GM23338 (cell line): ENCODE results near the gene ZBTB44. TPM values are rescaled to one million over a fixed set of nuclear protein-coding genes. Genes with fewer than 3 reads are reported as not detected.

ENCODE experiments used
- ATAC-seq: fragments of 200-7000 bp; cut with Tn5 transposase; 3 replicates; pipeline ENCODE4 v1.9.1; 2020
- DNase-seq: peaks from one replicate; pipeline ENCODE4 v3.0.0-alpha.2; 2015; ENCODE audit warnings: low spot score
- H2AFZ ChIP-seq: fragments of 200-600 bp; sonication (generic); 2 replicates; pipeline ENCODE4 v1.8.0; 2016; ENCODE audit warnings: antibody characterized with exemption, mild to moderate bottlenecking, moderate library complexity
- H3F3A ChIP-seq: fragments of 200-600 bp; sonication (generic); replicated peaks from 2 replicates; pipeline ENCODE4 v1.8.0; 2017; ENCODE audit warnings: antibody characterized with exemption, mixed run types, low read depth
- H3K27ac ChIP-seq: fragments of 200-600 bp; sonication (generic); 2 replicates; pipeline ENCODE4 v1.6.1; 2016; ENCODE audit warnings: low read depth
- H3K27me3 ChIP-seq: fragments of 200-600 bp; sonication (generic); 2 replicates; pipeline ENCODE4 v1.8.0; 2016; ENCODE audit warnings: mild to moderate bottlenecking, mixed run types, moderate library complexity; ENCODE audit not compliant: insufficient read depth
- H3K36me3 ChIP-seq: fragments of 200-600 bp; sonication (generic); 2 replicates; pipeline ENCODE4 v1.8.0; 2016; ENCODE audit warnings: mild to moderate bottlenecking; ENCODE audit not compliant: insufficient read depth
- H3K4me1 ChIP-seq: fragments of 200-600 bp; sonication (generic); 2 replicates; pipeline ENCODE4 v1.8.0; 2016; ENCODE audit warnings: mild to moderate bottlenecking, moderate library complexity; ENCODE audit not compliant: insufficient read depth
- H3K4me2 ChIP-seq: fragments of 200-600 bp; sonication (generic); 2 replicates; pipeline ENCODE4 v1.7.1; 2017; ENCODE audit warnings: mixed run types
- H3K4me3 ChIP-seq: fragments of 200-600 bp; sonication (generic); 2 replicates; pipeline ENCODE4 v1.6.1; 2016; ENCODE audit warnings: mixed run types
- H3K79me2 ChIP-seq: fragments of 200-600 bp; sonication (generic); replicated peaks from 2 replicates; pipeline ENCODE4 v1.8.0; 2017; ENCODE audit warnings: mild to moderate bottlenecking; ENCODE audit not compliant: insufficient read depth
- H3K9me2 ChIP-seq: fragments of 200-600 bp; sonication (generic); 2 replicates; pipeline ENCODE4 v1.8.0; 2017; ENCODE audit not compliant: insufficient read depth
- H4K20me1 ChIP-seq: fragments of 200-600 bp; sonication (generic); replicated peaks from 2 replicates; pipeline ENCODE4 v1.8.0; 2017; ENCODE audit warnings: mild to moderate bottlenecking; ENCODE audit not compliant: insufficient read depth
- H3K27ac Mint-ChIP-seq: 2 replicates; pipeline ENCODE4 v1.8.0; 2020; ENCODE audit warnings: inconsistent platforms, mild to moderate bottlenecking, moderate library complexity, mixed read lengths
- H3K27me3 Mint-ChIP-seq: 3 replicates; pipeline ENCODE4 v1.8.0; 2022; ENCODE audit warnings: low read depth, mild to moderate bottlenecking, moderate library complexity, mixed read lengths, inconsistent platforms; ENCODE audit not compliant: insufficient read depth, poor library complexity
- H3K36me3 Mint-ChIP-seq: 3 replicates; pipeline ENCODE4 v1.8.0; 2021; ENCODE audit warnings: low read depth, mild to moderate bottlenecking, inconsistent platforms, moderate library complexity, mixed read lengths
- H3K4me1 Mint-ChIP-seq: 3 replicates; pipeline ENCODE4 v1.8.0; 2020; ENCODE audit warnings: mild to moderate bottlenecking, inconsistent platforms, mixed read lengths
- H3K4me3 Mint-ChIP-seq: 3 replicates; pipeline ENCODE4 v1.8.0; 2021; ENCODE audit warnings: moderate library complexity, mild to moderate bottlenecking, inconsistent platforms, mixed read lengths
- H3K9me3 Mint-ChIP-seq: 3 replicates; pipeline ENCODE4 v1.8.0; 2020; ENCODE audit warnings: moderate library complexity, mild to moderate bottlenecking, inconsistent platforms, mixed read lengths
- CTCF ChIP-seq, 2 experiments: fragments of 200-600 bp in 1 of 2; sonication (generic) in 1 of 2; conservative IDR thresholded peaks; 2 replicates each; pipeline versions ENCODE4 v1.5.1 to v1.6.1; 2016 to 2017; ENCODE audit warnings: antibody characterized with exemption in 2 of 2, low read depth in 2 of 2, mild to moderate bottlenecking in 2 of 2, moderate library complexity in 1 of 2
- EZH2 ChIP-seq: fragments of 200-600 bp; sonication (generic); IDR thresholded peaks from one replicate; pipeline ENCODE4 v1.8.0; 2017; ENCODE audit warnings: antibody characterized with exemption, mild to moderate bottlenecking, low read depth; ENCODE audit not compliant: unreplicated experiment
- EZH2phosphoT487 ChIP-seq: fragments of 200-600 bp; sonication (generic); IDR thresholded peaks from one replicate; pipeline ENCODE4 v1.8.1; 2018; ENCODE audit warnings: antibody characterized with exemption; ENCODE audit not compliant: unreplicated experiment
- JUNB ChIP-seq: IDR thresholded peaks from one replicate; pipeline ENCODE4 v1.6.1; 2016; ENCODE audit warnings: antibody characterized with exemption; ENCODE audit not compliant: unreplicated experiment
- POLR2AphosphoS5 ChIP-seq: IDR thresholded peaks from 2 replicates; pipeline ENCODE4 v1.6.1; 2016; ENCODE audit warnings: antibody characterized with exemption, low read depth
- STAT1 ChIP-seq: IDR thresholded peaks from one replicate; pipeline ENCODE4 v1.6.1; 2016; ENCODE audit warnings: antibody characterized with exemption; ENCODE audit not compliant: unreplicated experiment
- ZNF114 ChIP-seq: fragments of 250-450 bp; sonication (Bioruptor Pico); IDR thresholded peaks from 2 replicates; pipeline ENCODE4 v1.5.0; 2020; ENCODE audit warnings: mild to moderate bottlenecking, moderate library complexity
- ZNF331 ChIP-seq: fragments of 250-450 bp; sonication (Bioruptor Pico); IDR thresholded peaks from 2 replicates; pipeline ENCODE4 v1.5.0; 2020; ENCODE audit warnings: low read depth, mild to moderate bottlenecking, moderate library complexity
- ZNF462 ChIP-seq: fragments of 250-450 bp; sonication (Bioruptor Pico); IDR thresholded peaks from 2 replicates; pipeline ENCODE4 v1.5.0; 2020; ENCODE audit warnings: mild to moderate bottlenecking, moderate library complexity
- polyA plus RNA-seq: library from polyadenylated mRNA; unstranded; fragments of >200 nt; fragmentation: Nextera tagmentation; extraction: Ambion mirVana; gene quantifications from 2 replicates; pipeline ENCODE4 v1.2.1, GENCODE V29; 2016
- total RNA-seq: library from RNA; depleted of rRNA; stranded (reverse); fragments of >200 nt; shearing (Covaris generic); gene quantifications from 2 replicates; pipeline ENCODE4 v1.2.3, GENCODE V29; 2014

Gene ZBTB44
- total and polyA plus RNA-seq, 2 experiments from 2014 or later, result 61.2 to 102 TPM

GRCh38 chr11:130312046-130312445 lies 2.7 kb downstream of the ZBTB44 start (continued):
- TF ChIP-seq ZNF462, result no peak
- TF ChIP-seq ZNF114 (CRISPR knock-in tag), result no peak
- TF ChIP-seq CTCF (conservative IDR thresholded peaks at IDR 0.05; ENCODE audit: low read depth in 2 of 2), result no peak
- TF ChIP-seq EZH2phosphoT487, result no peak

GRCh38 chr11:130310622-130311021 lies 4.1 kb downstream of the ZBTB44 start:
- H3K27ac Mint-ChIP-seq, result no peak overlapping the region
- Histone ChIP-seq H4K20me1 (no peaks in the 10 kb centered on the region; the same call in 1 of the 2 replicates), H3K79me2 (peaks cover 84% of the 10 kb centered on the region)
- TF ChIP-seq JUNB (no peak), ZNF331 (CRISPR knock-in tag) (no peak), ZNF462 (no peak), STAT1 (no peak), EZH2 (no peak), POLR2AphosphoS5 (no peak)

More at GRCh38 chr11:130310622-130311021, 4.1 kb downstream of the ZBTB44 start:
- Histone ChIP-seq H3K4me2 (peak overlapping the region; percentile 82; the same call in 1 of the 2 replicates), H3K36me3 (no peaks in the 10 kb centered on the region), H3K9me2 (no peaks in the 10 kb centered on the region), H3K4me3 (no peak overlapping the region), H3F3A (no peaks in the 10 kb centered on the region; the same call in 1 of the 2 replicates), H3K27me3 (no peaks in the 10 kb centered on the region), H2AFZ (no peak overlapping the region), H3K27ac (0 out of 2 replicates have a peak overlapping the region, but pooled peaks have one; percentile 3), H3K4me1 (peaks cover 36% of the 10 kb centered on the region)
- no peak for ATAC-seq
- Mint-ChIP-seq H3K4me3 (no peak overlapping the region), H3K36me3 (peaks cover 46% of the 10 kb centered on the region), H3K4me1 (peaks cover 27% of the 10 kb centered on the region), H3K27me3 (peaks cover 4% of the 10 kb centered on the region), H3K9me3 (peaks cover 30% of the 10 kb centered on the region)
- DNase-seq, result no peak
